ENCODE measurements around the gene USP3. TPM values are rescaled to one million over a fixed set of nuclear protein-coding genes. Genes with fewer than 3 reads are reported as not detected.

USP3 gene
- total RNA-seq, 1 donor from 2014 or later = 57.3 TPM

GRCh38 chr15:63512148-63512547 is 7.8 kb downstream of the USP3 start:
- no peaks in the 10 kb centered on the region for H3K36me3 Mint-ChIP-seq
- no peaks in the 10 kb centered on the region for H3K9me3 Mint-ChIP-seq
- no peak for TF ChIP-seq CTCF (conservative IDR thresholded peaks at IDR 0.05)
- no peak overlapping the region for H3K4me3 Mint-ChIP-seq
- H3K4me1 Mint-ChIP-seq (ENCODE audit: unreplicated experiment) = peaks cover 62% of the 10 kb centered on the region
- DNase-seq (ENCODE audit: extremely low spot score, unreplicated experiment) = no peak
- H3K27me3 Mint-ChIP-seq = no peaks in the 10 kb centered on the region
- H3K27ac Mint-ChIP-seq = no peak overlapping the region

GRCh38 chr15:63513271-63513670 is 8.9 kb downstream of the USP3 start:
- TF ChIP-seq CTCF (conservative IDR thresholded peaks at IDR 0.05) = no peak
- no peak for DNase-seq (ENCODE audit: extremely low spot score, unreplicated experiment)
- Mint-ChIP-seq H3K36me3 (no peaks in the 10 kb centered on the region), H3K27ac (no peak overlapping the region), H3K4me1 (ENCODE audit: unreplicated experiment) (peaks cover 63% of the 10 kb centered on the region), H3K4me3 (no peak overlapping the region), H3K27me3 (no peaks in the 10 kb centered on the region), H3K9me3 (no peaks in the 10 kb centered on the region)

- H3K4me3 Mint-ChIP-seq = no peak overlapping the region
- TF ChIP-seq CTCF (conservative IDR thresholded peaks at IDR 0.05) = no peak
- no peak for DNase-seq (ENCODE audit: extremely low spot score, unreplicated experiment)
- H3K36me3 Mint-ChIP-seq = no peaks in the 10 kb centered on the region
- no peaks in the 10 kb centered on the region for H3K27me3 Mint-ChIP-seq
- H3K9me3 Mint-ChIP-seq = no peaks in the 10 kb centered on the region
- H3K4me1 Mint-ChIP-seq (ENCODE audit: unreplicated experiment) = peaks cover 59% of the 10 kb centered on the region
- H3K27ac Mint-ChIP-seq = no peak overlapping the region
Observed at GRCh38 chr15:63513728-63514127, 9.3 kb downstream of the USP3 start.

GRCh38 chr15:63514531-63514943 is 10.1 kb downstream of the USP3 start:
- no peak for DNase-seq (ENCODE audit: extremely low spot score, unreplicated experiment)
- H3K4me3 Mint-ChIP-seq = no peak overlapping the region
- H3K4me1 Mint-ChIP-seq (ENCODE audit: unreplicated experiment) = peaks cover 56% of the 10 kb centered on the region
- H3K27me3 Mint-ChIP-seq = no peaks in the 10 kb centered on the region
- no peak for TF ChIP-seq CTCF (conservative IDR thresholded peaks at IDR 0.05)
- no peak overlapping the region for H3K27ac Mint-ChIP-seq
- H3K36me3 Mint-ChIP-seq = no peaks in the 10 kb centered on the region
- H3K9me3 Mint-ChIP-seq = no peaks in the 10 kb centered on the region

- Mint-ChIP-seq H3K27ac (no peak overlapping the region), H3K36me3 (no peaks in the 10 kb centered on the region), H3K9me3 (no peaks in the 10 kb centered on the region), H3K4me1 (ENCODE audit: unreplicated experiment) (peaks cover 53% of the 10 kb centered on the region), H3K4me3 (no peak overlapping the region), H3K27me3 (no peaks in the 10 kb centered on the region)
- TF ChIP-seq CTCF (conservative IDR thresholded peaks at IDR 0.05) = no peak
- DNase-seq (ENCODE audit: extremely low spot score, unreplicated experiment) = no peak
Observed at GRCh38 chr15:63517202-63517601, 12.8 kb downstream of the USP3 start.

- H3K9me3 Mint-ChIP-seq = no peaks in the 10 kb centered on the region
- no peak for DNase-seq (ENCODE audit: extremely low spot score, unreplicated experiment)
- H3K36me3 Mint-ChIP-seq = no peaks in the 10 kb centered on the region
- H3K27ac Mint-ChIP-seq = no peak overlapping the region
- no peak for TF ChIP-seq CTCF (conservative IDR thresholded peaks at IDR 0.05)
- no peak overlapping the region for H3K4me3 Mint-ChIP-seq
- H3K27me3 Mint-ChIP-seq = no peaks in the 10 kb centered on the region
- peaks cover 55% of the 10 kb centered on the region for H3K4me1 Mint-ChIP-seq (ENCODE audit: unreplicated experiment)
Observed at GRCh38 chr15:63517628-63518027, 13.2 kb downstream of the USP3 start.
